ENCODE data around the gene RARA.

- TF ChIP-seq CTCF (conservative IDR thresholded peaks at IDR 0.05; ENCODE audit: low read depth, low read length) (no peak), CHD1 (IDR thresholded peaks at IDR 0.05; ENCODE audit: low read depth, low read length) (no peak)
These were observed 2.0 kb downstream of the RARA start for GRCh38 chr17:40310882-40311391.

All from IMR-90 (cell line).